HEK293 (cell line): Measurements from ENCODE around the gene B4GALT2.

Experiments
- ZNF549 ChIP-seq: fragments of 450-650 bp; IDR thresholded peaks from 2 replicates; pipeline ENCODE4 v1.5.1; 2018; ENCODE audit warnings: missing biosample characterization, missing genetic modification characterization, mild to moderate bottlenecking, inconsistent platforms, moderate library complexity
- ZNF555 ChIP-seq: fragments of 450-650 bp; formaldehyde crosslinking; conservative IDR thresholded peaks from 2 replicates; pipeline ENCODE4 v1.5.1; 2017; ENCODE audit warnings: missing biosample characterization, mild to moderate bottlenecking, missing genetic modification characterization, inconsistent platforms
- TF ChIP-seq, protein P1 (sequence below): fragments of 450-650 bp; formaldehyde crosslinking; IDR thresholded peaks from 2 replicates; pipeline ENCODE4 v1.5.1; 2016; ENCODE audit warnings: missing biosample characterization, missing genetic modification characterization
- TF ChIP-seq, protein P2 (sequence below): fragments of 450-650 bp; formaldehyde crosslinking; IDR thresholded peaks from 2 replicates; pipeline ENCODE4 v1.5.1; 2016; ENCODE audit warnings: missing biosample characterization, missing genetic modification characterization

DNA sequence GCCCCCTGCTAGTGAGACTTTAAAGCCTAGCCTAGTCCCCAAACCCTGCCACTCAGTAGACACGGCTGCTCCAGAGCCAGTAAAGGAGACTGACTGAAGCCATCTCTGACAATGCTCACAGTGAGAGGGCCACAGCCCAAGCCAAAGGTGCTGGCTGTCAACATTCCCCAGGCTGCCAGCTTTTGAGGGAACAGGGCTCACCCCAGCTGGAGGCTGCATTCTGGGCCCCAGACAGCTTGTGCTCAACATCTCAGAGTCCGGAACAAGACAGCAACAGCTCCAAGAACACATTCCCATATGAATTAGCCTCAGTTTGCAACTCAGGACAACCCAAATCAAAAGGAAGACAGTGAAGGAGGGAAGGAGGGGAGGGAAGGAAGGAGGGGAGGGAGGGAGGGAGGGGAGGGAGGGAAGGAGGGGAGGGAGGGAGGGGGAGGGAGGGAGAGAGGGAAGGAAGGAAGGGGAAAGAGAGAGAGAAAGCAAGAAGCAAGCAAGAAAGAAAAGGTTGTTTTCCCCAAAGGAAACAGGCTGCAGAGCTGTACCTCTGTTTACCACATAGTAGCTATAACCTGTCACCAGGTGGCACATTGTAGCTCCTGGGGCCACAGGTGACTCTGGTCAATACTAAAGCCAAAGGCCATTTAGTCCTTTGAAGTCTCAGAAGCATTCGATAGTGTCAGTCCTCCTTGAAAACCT lies 40.0 kb upstream of the B4GALT2 start:
- no peak for TF ChIP-seq ZNF549 (tag by site-specific recombination)
- TF ChIP-seq ZNF555 (tag by site-specific recombination): no peak
- TF ChIP-seq, protein P1, sequence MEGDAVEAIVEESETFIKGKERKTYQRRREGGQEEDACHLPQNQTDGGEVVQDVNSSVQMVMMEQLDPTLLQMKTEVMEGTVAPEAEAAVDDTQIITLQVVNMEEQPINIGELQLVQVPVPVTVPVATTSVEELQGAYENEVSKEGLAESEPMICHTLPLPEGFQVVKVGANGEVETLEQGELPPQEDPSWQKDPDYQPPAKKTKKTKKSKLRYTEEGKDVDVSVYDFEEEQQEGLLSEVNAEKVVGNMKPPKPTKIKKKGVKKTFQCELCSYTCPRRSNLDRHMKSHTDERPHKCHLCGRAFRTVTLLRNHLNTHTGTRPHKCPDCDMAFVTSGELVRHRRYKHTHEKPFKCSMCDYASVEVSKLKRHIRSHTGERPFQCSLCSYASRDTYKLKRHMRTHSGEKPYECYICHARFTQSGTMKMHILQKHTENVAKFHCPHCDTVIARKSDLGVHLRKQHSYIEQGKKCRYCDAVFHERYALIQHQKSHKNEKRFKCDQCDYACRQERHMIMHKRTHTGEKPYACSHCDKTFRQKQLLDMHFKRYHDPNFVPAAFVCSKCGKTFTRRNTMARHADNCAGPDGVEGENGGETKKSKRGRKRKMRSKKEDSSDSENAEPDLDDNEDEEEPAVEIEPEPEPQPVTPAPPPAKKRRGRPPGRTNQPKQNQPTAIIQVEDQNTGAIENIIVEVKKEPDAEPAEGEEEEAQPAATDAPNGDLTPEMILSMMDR: no peak
- TF ChIP-seq, protein P2, sequence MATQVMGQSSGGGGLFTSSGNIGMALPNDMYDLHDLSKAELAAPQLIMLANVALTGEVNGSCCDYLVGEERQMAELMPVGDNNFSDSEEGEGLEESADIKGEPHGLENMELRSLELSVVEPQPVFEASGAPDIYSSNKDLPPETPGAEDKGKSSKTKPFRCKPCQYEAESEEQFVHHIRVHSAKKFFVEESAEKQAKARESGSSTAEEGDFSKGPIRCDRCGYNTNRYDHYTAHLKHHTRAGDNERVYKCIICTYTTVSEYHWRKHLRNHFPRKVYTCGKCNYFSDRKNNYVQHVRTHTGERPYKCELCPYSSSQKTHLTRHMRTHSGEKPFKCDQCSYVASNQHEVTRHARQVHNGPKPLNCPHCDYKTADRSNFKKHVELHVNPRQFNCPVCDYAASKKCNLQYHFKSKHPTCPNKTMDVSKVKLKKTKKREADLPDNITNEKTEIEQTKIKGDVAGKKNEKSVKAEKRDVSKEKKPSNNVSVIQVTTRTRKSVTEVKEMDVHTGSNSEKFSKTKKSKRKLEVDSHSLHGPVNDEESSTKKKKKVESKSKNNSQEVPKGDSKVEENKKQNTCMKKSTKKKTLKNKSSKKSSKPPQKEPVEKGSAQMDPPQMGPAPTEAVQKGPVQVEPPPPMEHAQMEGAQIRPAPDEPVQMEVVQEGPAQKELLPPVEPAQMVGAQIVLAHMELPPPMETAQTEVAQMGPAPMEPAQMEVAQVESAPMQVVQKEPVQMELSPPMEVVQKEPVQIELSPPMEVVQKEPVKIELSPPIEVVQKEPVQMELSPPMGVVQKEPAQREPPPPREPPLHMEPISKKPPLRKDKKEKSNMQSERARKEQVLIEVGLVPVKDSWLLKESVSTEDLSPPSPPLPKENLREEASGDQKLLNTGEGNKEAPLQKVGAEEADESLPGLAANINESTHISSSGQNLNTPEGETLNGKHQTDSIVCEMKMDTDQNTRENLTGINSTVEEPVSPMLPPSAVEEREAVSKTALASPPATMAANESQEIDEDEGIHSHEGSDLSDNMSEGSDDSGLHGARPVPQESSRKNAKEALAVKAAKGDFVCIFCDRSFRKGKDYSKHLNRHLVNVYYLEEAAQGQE (tag by site-specific recombination): no peak
